HepG2 (cell line): ENCODE data around the gene PRKAG3. TPM values are rescaled to one million over a fixed set of nuclear protein-coding genes. Genes with fewer than 3 reads are reported as not detected.

Source experiments
- AGO1 ChIP-seq: fragments of 200-400 bp; formaldehyde crosslinking; IDR thresholded peaks from 2 replicates; pipeline ENCODE4 v1.6.1; 2017; ENCODE audit warnings: mild to moderate bottlenecking, low read depth, low read length, moderate library complexity; ENCODE audit not compliant: poor library complexity, severe bottlenecking
- ARID3A ChIP-seq: IDR thresholded peaks from 2 replicates; pipeline ENCODE4 v1.6.1; 2012; ENCODE audit warnings: low read depth, low read length, improper control_type of control experiment
- ATAD3A ChIP-seq: sonication (generic); formaldehyde crosslinking; IDR thresholded peaks from 2 replicates; pipeline ENCODE4 v1.4.0; 2020; ENCODE audit warnings: missing genetic modification reagents
- CENPT ChIP-seq: sonication (generic); formaldehyde crosslinking; IDR thresholded peaks from 2 replicates; pipeline ENCODE4 v1.8.0; 2022; ENCODE audit warnings: low read depth, mild to moderate bottlenecking, moderate library complexity, missing genetic modification reagents
- ESRRA ChIP-seq: sonication (generic); formaldehyde crosslinking; IDR thresholded peaks from 2 replicates; pipeline ENCODE4 v1.5.1; 2020; ENCODE audit warnings: mild to moderate bottlenecking, low read depth, missing genetic modification reagents
- FOXO1 ChIP-seq: sonication (generic); formaldehyde crosslinking; IDR thresholded peaks from 2 replicates; pipeline ENCODE4 v1.4.0; 2020; ENCODE audit warnings: missing genetic modification reagents
- JUND ChIP-seq: sonication (generic); formaldehyde crosslinking; IDR thresholded peaks from 2 replicates; pipeline ENCODE4 v1.8.0; 2022; ENCODE audit warnings: mild to moderate bottlenecking, missing genetic modification reagents
- MBNL3 ChIP-seq: fragments of 250-450 bp; sonication (Bioruptor Pico); conservative IDR thresholded peaks from 2 replicates; pipeline ENCODE4 v1.8.0; 2022; ENCODE audit warnings: mild to moderate bottlenecking, inconsistent platforms
- PLRG1 ChIP-seq: fragments of 450-650 bp; conservative IDR thresholded peaks from 2 replicates; pipeline ENCODE4 v1.6.1; 2016
- RFXANK ChIP-seq: IDR thresholded peaks from 2 replicates; pipeline ENCODE4 v1.6.1; 2016
- SRSF4 ChIP-seq: fragments of 200-400 bp; formaldehyde crosslinking; IDR thresholded peaks from one replicate; pipeline ENCODE4 v1.6.1; 2018; ENCODE audit warnings: mild to moderate bottlenecking, low read depth, low read length, moderate library complexity; ENCODE audit not compliant: poor library complexity, severe bottlenecking
- STAG1 ChIP-seq: sonication (generic); formaldehyde crosslinking; IDR thresholded peaks from 2 replicates; pipeline ENCODE4 v1.4.0; 2020; ENCODE audit warnings: missing genetic modification reagents
- TFE3 ChIP-seq: IDR thresholded peaks from 2 replicates; pipeline ENCODE4 v1.6.1; 2016
- THAP7 ChIP-seq: sonication (generic); formaldehyde crosslinking; IDR thresholded peaks from 2 replicates; pipeline ENCODE4 v1.8.1; 2023; ENCODE audit warnings: mild to moderate bottlenecking, missing genetic modification reagents
- U2AF2 ChIP-seq: fragments of 200-400 bp; formaldehyde crosslinking; IDR thresholded peaks from 2 replicates; pipeline ENCODE4 v1.6.1; 2017; ENCODE audit warnings: low read depth, mild to moderate bottlenecking, low read length
- ZEB1 ChIP-seq: IDR thresholded peaks from 2 replicates; pipeline ENCODE4 v1.6.1; 2012; ENCODE audit warnings: mild to moderate bottlenecking, low read depth, inconsistent platforms; ENCODE audit not compliant: insufficient replicate concordance
- ZFP36 ChIP-seq: fragments of 150-350 bp; IDR thresholded peaks from 2 replicates; pipeline ENCODE4 v1.6.1; 2018; ENCODE audit warnings: borderline replicate concordance, low read length, low read depth; ENCODE audit not compliant: partially characterized antibody
- ZNF101 ChIP-seq: sonication (generic); formaldehyde crosslinking; IDR thresholded peaks from 2 replicates; pipeline ENCODE4 v1.4.0; 2020; ENCODE audit warnings: mild to moderate bottlenecking, low read depth, missing genetic modification reagents, borderline replicate concordance
- ZNF253 ChIP-seq: sonication (generic); formaldehyde crosslinking; IDR thresholded peaks from 2 replicates; pipeline ENCODE4 v1.8.0; 2022; ENCODE audit warnings: mild to moderate bottlenecking, missing genetic modification reagents, borderline replicate concordance
- ZNF337 ChIP-seq: sonication (generic); formaldehyde crosslinking; IDR thresholded peaks from 2 replicates; pipeline ENCODE4 v1.5.1; 2020; ENCODE audit warnings: missing genetic modification reagents, low read depth, mild to moderate bottlenecking, borderline replicate concordance
- ZNF496 ChIP-seq: sonication (generic); formaldehyde crosslinking; IDR thresholded peaks from 2 replicates; pipeline ENCODE4 v1.8.1; 2023; ENCODE audit warnings: mild to moderate bottlenecking, moderate library complexity, missing genetic modification reagents; ENCODE audit not compliant: insufficient replicate concordance
- ZNF577 ChIP-seq: sonication (generic); formaldehyde crosslinking; IDR thresholded peaks from 2 replicates; pipeline ENCODE4 v1.4.0; 2020; ENCODE audit warnings: mild to moderate bottlenecking, low read depth, missing genetic modification reagents, borderline replicate concordance
- ZNF639 ChIP-seq: conservative IDR thresholded peaks from 2 replicates; pipeline ENCODE4 v1.6.1; 2018; ENCODE audit warnings: missing genetic modification reagents
- ZNF670 ChIP-seq: sonication (generic); formaldehyde crosslinking; IDR thresholded peaks from 2 replicates; pipeline ENCODE4 v1.8.0; 2022; ENCODE audit warnings: mild to moderate bottlenecking, missing genetic modification reagents, borderline replicate concordance
- ZNF850 ChIP-seq: sonication (generic); formaldehyde crosslinking; conservative IDR thresholded peaks from 2 replicates; pipeline ENCODE4 v1.9.0; 2021; ENCODE audit warnings: mild to moderate bottlenecking, missing genetic modification reagents
- polyA plus RNA-seq, 8 experiments: library from polyadenylated mRNA; depleted of rRNA in 3 of 8; stranded (reverse) in 7 of 8; unstranded in 1 of 8; fragments of >200 nt; fragmentation: Illumina TruSeq in 4 of 8; extraction: Trizol in 4 of 8; gene quantifications; 2 replicates each; pipeline versions ENCODE4 v1.2.1 to v1.2.3, GENCODE V29; 2011 to 2016; ENCODE audit warnings: low read depth in 4 of 8, missing spikeins in 1 of 8, mixed read lengths in 1 of 8; ENCODE audit not compliant: insufficient read depth in 1 of 8
- total RNA-seq, 5 experiments: library from RNA; depleted of rRNA; stranded (reverse); fragments of >200 nt; fragmentation: Illumina TruSeq; extraction: Trizol; gene quantifications; 2 replicates each; pipeline ENCODE4 v1.2.3, GENCODE V29; 2016; ENCODE audit warnings: low read depth in 1 of 5

PRKAG3 gene
- total and polyA plus RNA-seq, 2 of the 13 experiments (the other 11 are each of a cell fraction or from before 2014, with no cell fraction given), result not detected

GRCh38 chr2:218781691-218782527 lies 49.7 kb downstream of the PRKAG3 start, which contains the start of gene CYP27A1 (continued):
- TF ChIP-seq THAP7 (no peak), TFE3 (CRISPR knock-in tag) (no peak), ZNF639 (CRISPR knock-in tag) (peak; percentile 69), STAG1 (CRISPR knock-in tag) (peak; percentile 35; the same call in 1 of the 2 replicates), U2AF2 (no peak), ZNF253 (CRISPR knock-in tag) (no peak), ZNF670 (peak; percentile 85), CENPT (CRISPR knock-in tag) (no peak), ZNF850 (CRISPR knock-in tag) (0 out of 2 replicates have a peak, but pooled peaks have one; percentile 74), ZNF337 (CRISPR knock-in tag) (no peak), ARID3A (no peak; the same call in 1 of the 2 replicates), PLRG1 (no peak), SRSF4 (no peak), ZFP36 (no peak), RFXANK (CRISPR knock-in tag) (no peak), ZEB1 (peak; percentile 42), ZNF101 (CRISPR knock-in tag) (peak; percentile 70; the same call in 1 of the 2 replicates), AGO1 (peak; percentile 78), ATAD3A (peak; percentile 17; the same call in 1 of the 2 replicates), JUND (peak; percentile 49; the same call in 1 of the 2 replicates), ESRRA (CRISPR knock-in tag) (peak; percentile 93), FOXO1 (CRISPR knock-in tag) (peak; percentile 80), MBNL3 (CRISPR knock-in tag) (no peak), ZNF577 (CRISPR knock-in tag) (peak; percentile 91; the same call in 1 of the 2 replicates), ZNF496 (CRISPR knock-in tag) (no peak)
